ENCODE data around the gene LYST. TPM values are rescaled to one million over a fixed set of nuclear protein-coding genes. Genes with fewer than 3 reads are reported as not detected.
A peak's percentile ranks its signal among the peaks of the same experiment; 100 is the strongest.
"Not testable (repeated sequence)": the region's sequence is repeated elsewhere in the genome, so short reads cannot be mapped to it uniquely, and the experiment has no call there.

LYST gene
- polyA plus RNA-seq, 4 donors, result 2.9 to 6.6 (median 5.0) TPM

- Histone ChIP-seq H3K4me1 (ENCODE audit: control insufficient read depth in 3 of 3, insufficient read depth in 2 of 3, low read depth in 1 of 3, low read length in 2 of 3) (peaks cover 1 to 6% (median 5%) of the 10 kb centered on the region in 3 donors), H3K27ac (ENCODE audit: low read depth in 1 of 3, low read length in 2 of 3) (no peak overlapping the region), H3K36me3 (ENCODE audit: control insufficient read depth in 3 of 3, insufficient read depth in 2 of 3, low read depth in 1 of 3, low read length in 3 of 3) (peaks cover 0 to 4% (median 0%) of the 10 kb centered on the region in 3 donors), H3K9me3 (ENCODE audit: control insufficient read depth in 2 of 2, insufficient read depth in 1 of 2, low read depth in 1 of 2, low read length in 1 of 2) (no peaks in the 10 kb centered on the region), H3K27me3 (ENCODE audit: control insufficient read depth in 3 of 3, insufficient read depth in 3 of 3, low read length in 3 of 3) (peaks cover 0 to 7% (median 5%) of the 10 kb centered on the region in 3 donors), H3K4me3 (ENCODE audit: low read depth in 1 of 3, low read length in 3 of 3) (no peak overlapping the region)
- FAIRE-seq, result no peak
- DNase-seq, result no peak
- 92 to 96% (median 93%) methylated on average over 21 to 23 of the region's 23 CpGs for WGBS, 3 donors
Measured at GRCh38 chr1:235643837-235644692, 222.6 kb downstream of the LYST start.

- FAIRE-seq (no peak), DNase-seq (no peak)
- H3K4me1 ChIP-seq (ENCODE audit: control insufficient read depth in 3 of 3, insufficient read depth in 2 of 3, low read depth in 1 of 3, low read length in 2 of 3), result peaks cover 0 to 1% (median 0%) of the 10 kb centered on the region in 3 donors
- no peak overlapping the region for H3K27ac ChIP-seq (ENCODE audit: low read depth in 1 of 3, low read length in 2 of 3)
- no peak overlapping the region for H3K4me3 ChIP-seq (ENCODE audit: low read depth in 1 of 3, low read length in 3 of 3)
- peaks cover 0 to 3% (median 1%) of the 10 kb centered on the region in 3 donors for H3K27me3 ChIP-seq (ENCODE audit: control insufficient read depth in 3 of 3, insufficient read depth in 3 of 3, low read length in 3 of 3)
- WGBS, 3 donors, result 60 to 76% (median 65%) methylated on average over 11 of the region's 11 CpGs
- H3K9me3 ChIP-seq (ENCODE audit: control insufficient read depth in 2 of 2, insufficient read depth in 1 of 2, low read depth in 1 of 2, low read length in 1 of 2), result no peaks in the 10 kb centered on the region
- H3K36me3 ChIP-seq (ENCODE audit: control insufficient read depth in 3 of 3, insufficient read depth in 2 of 3, low read depth in 1 of 3, low read length in 3 of 3), result peaks cover 0 to 4% (median 0%) of the 10 kb centered on the region in 3 donors
Measured at GRCh38 chr1:235642943-235643371, 223.7 kb downstream of the LYST start.

- H3K9me3 ChIP-seq (ENCODE audit: control insufficient read depth in 2 of 2, insufficient read depth in 1 of 2, low read depth in 1 of 2, low read length in 1 of 2), result no peaks in the 10 kb centered on the region
- H3K36me3 ChIP-seq (ENCODE audit: control insufficient read depth in 3 of 3, insufficient read depth in 2 of 3, low read depth in 1 of 3, low read length in 3 of 3), result peaks cover 0 to 4% (median 0%) of the 10 kb centered on the region in 3 donors
- H3K4me3 ChIP-seq (ENCODE audit: low read depth in 1 of 3, low read length in 3 of 3), result peak overlapping the region in 1 of 3 donors; percentile 21
- DNase-seq (peak in 1 of 2 donors; percentile 19), FAIRE-seq (no peak)
- peaks cover 0 to 5% (median 0%) of the 10 kb centered on the region in 3 donors for H3K4me1 ChIP-seq (ENCODE audit: control insufficient read depth in 3 of 3, insufficient read depth in 2 of 3, low read depth in 1 of 3, low read length in 2 of 3)
- H3K27me3 ChIP-seq (ENCODE audit: control insufficient read depth in 3 of 3, insufficient read depth in 3 of 3, low read length in 3 of 3), result peaks cover 0 to 3% (median 0%) of the 10 kb centered on the region in 3 donors
- H3K27ac ChIP-seq (ENCODE audit: low read depth in 1 of 3, low read length in 2 of 3), result peak overlapping the region in 1 of 3 donors; percentile 71
- WGBS, 3 donors, result 58 to 79% (median 61%) methylated on average over 42 to 47 of the region's 47 CpGs
Measured at GRCh38 chr1:235642011-235642942, 224.4 kb downstream of the LYST start.

DNA sequence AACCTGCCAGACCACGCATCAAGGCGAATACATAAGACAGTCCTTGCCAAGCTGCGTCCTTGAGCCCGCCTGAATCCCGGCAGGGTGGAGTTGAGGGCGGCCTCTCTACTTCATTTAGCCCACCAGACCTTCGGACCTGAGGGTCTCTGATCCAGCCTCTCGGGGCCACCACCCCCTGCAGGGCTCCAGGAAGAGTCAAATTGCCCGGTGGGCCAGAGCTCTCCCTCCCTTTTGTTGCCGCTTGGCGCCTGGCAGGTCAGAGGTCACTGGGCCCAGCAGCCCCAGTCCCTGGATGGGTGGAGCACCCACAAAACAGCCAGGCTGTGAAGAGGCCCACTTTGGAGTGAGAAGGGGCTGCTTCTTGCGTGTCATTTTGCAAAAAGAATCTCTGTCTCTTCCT, 226.1 kb downstream of the LYST start:
- H3K36me3 ChIP-seq (ENCODE audit: control insufficient read depth in 3 of 3, insufficient read depth in 2 of 3, low read depth in 1 of 3, low read length in 3 of 3), result peaks cover 0 to 4% (median 0%) of the 10 kb centered on the region in 3 donors
- no peaks in the 10 kb centered on the region for H3K9me3 ChIP-seq (ENCODE audit: control insufficient read depth in 2 of 2, insufficient read depth in 1 of 2, low read depth in 1 of 2, low read length in 1 of 2)
- H3K27me3 ChIP-seq (ENCODE audit: control insufficient read depth in 3 of 3, insufficient read depth in 3 of 3, low read length in 3 of 3), result peaks cover 0 to 3% (median 0%) of the 10 kb centered on the region in 3 donors
- DNase-seq (no peak), FAIRE-seq (no peak)
- peaks cover 0 to 5% (median 0%) of the 10 kb centered on the region in 3 donors for H3K4me1 ChIP-seq (ENCODE audit: control insufficient read depth in 3 of 3, insufficient read depth in 2 of 3, low read depth in 1 of 3, low read length in 2 of 3)
- H3K4me3 ChIP-seq (ENCODE audit: low read depth in 1 of 3, low read length in 3 of 3), result no peak overlapping the region
- no peak overlapping the region for H3K27ac ChIP-seq (ENCODE audit: low read depth in 1 of 3, low read length in 2 of 3)
- 72 to 84% (median 79%) methylated on average over 12 of the region's 12 CpGs for WGBS, 3 donors

DNA sequence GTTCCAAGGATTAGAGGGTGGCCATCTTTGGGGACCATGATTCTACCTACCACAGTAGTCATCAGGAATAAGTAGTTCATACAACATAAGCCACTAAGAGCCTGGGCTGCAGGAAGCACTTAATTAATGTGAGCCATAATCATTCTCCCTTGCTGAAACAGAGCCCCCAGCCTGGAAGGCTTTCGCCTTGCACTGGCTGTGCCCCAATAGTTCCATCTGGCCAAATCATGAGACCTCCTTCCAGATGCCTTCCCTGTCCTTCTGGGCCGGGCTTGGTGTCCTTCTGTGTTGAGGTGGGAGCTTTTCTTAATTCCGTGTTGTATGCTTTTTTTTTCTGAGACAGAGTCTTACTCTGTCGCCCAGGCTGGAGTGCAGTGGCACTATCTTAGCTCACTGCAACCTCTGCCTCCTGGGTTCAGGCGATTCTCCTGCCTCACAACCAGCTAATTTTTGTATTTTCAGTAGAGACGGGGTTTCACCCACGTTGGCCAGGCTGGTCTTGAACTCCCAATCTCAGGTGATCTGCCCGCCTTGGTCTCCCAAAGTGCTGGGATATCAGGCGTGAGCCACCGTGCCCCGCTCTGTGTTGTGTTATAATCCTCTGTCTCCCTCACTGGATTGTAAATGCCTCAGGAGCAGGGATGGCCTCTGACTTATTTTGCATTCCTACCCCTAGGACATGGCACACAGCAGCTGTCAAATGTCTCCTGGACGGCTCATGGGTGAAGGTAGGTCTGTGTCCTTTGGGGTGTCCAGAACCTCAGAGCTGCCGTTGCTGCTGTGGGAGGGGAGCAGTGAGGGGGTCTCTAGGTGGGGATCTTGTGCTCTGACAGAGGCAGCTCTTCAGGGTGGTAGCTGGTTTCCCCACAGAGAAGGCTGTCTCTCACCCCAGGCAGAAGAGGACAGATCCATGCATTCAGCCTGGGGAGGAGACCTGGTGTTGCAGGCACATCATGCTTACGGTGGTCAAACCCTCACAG, 227.2 kb downstream of the LYST start:
- WGBS, 3 donors, result 83 to 86% (median 84%) methylated on average over 14 of the region's 14 CpGs
- no peak for FAIRE-seq
- DNase-seq, result no peak

GRCh38 chr1:235638612-235639011, 228.1 kb downstream of the LYST start:
- H3K4me1 ChIP-seq (ENCODE audit: control insufficient read depth in 3 of 3, insufficient read depth in 2 of 3, low read depth in 1 of 3, low read length in 2 of 3); H3K9me3 ChIP-seq (ENCODE audit: control insufficient read depth in 2 of 2, insufficient read depth in 1 of 2, low read depth in 1 of 2, low read length in 1 of 2); FAIRE-seq; H3K36me3 ChIP-seq (ENCODE audit: control insufficient read depth in 3 of 3, insufficient read depth in 2 of 3, low read depth in 1 of 3, low read length in 3 of 3); H3K27ac ChIP-seq (ENCODE audit: low read depth in 1 of 3, low read length in 2 of 3); DNase-seq; H3K27me3 ChIP-seq (ENCODE audit: control insufficient read depth in 3 of 3, insufficient read depth in 3 of 3, low read length in 3 of 3); H3K4me3 ChIP-seq (ENCODE audit: low read depth in 1 of 3, low read length in 3 of 3): not testable (repeated sequence)
- 96 to 100% (median 98%) methylated on average over 1 to 2 of the region's 2 CpGs for WGBS, 3 donors

More for the DNA sequence above, 227.2 kb downstream of the LYST start:
- Histone ChIP-seq H3K4me3 (ENCODE audit: low read depth in 1 of 3, low read length in 3 of 3) (no peak overlapping the region), H3K27me3 (ENCODE audit: control insufficient read depth in 3 of 3, insufficient read depth in 3 of 3, low read length in 3 of 3) (peaks cover 0 to 3% (median 0%) of the 10 kb centered on the region in 3 donors), H3K9me3 (ENCODE audit: control insufficient read depth in 2 of 2, insufficient read depth in 1 of 2, low read depth in 1 of 2, low read length in 1 of 2) (no peaks in the 10 kb centered on the region), H3K36me3 (ENCODE audit: control insufficient read depth in 3 of 3, insufficient read depth in 2 of 3, low read depth in 1 of 3, low read length in 3 of 3) (peaks cover 0 to 4% (median 0%) of the 10 kb centered on the region in 3 donors), H3K27ac (ENCODE audit: low read depth in 1 of 3, low read length in 2 of 3) (no peak overlapping the region), H3K4me1 (ENCODE audit: control insufficient read depth in 3 of 3, insufficient read depth in 2 of 3, low read depth in 1 of 3, low read length in 2 of 3) (peaks cover 0 to 5% (median 0%) of the 10 kb centered on the region in 3 donors)

GRCh38 chr1:235637756-235638534, 228.8 kb downstream of the LYST start:
- no peaks in the 10 kb centered on the region for H3K36me3 ChIP-seq (ENCODE audit: control insufficient read depth in 3 of 3, insufficient read depth in 2 of 3, low read depth in 1 of 3, low read length in 3 of 3)
- H3K4me1 ChIP-seq (ENCODE audit: control insufficient read depth in 3 of 3, insufficient read depth in 2 of 3, low read depth in 1 of 3, low read length in 2 of 3), result peaks cover 0 to 5% (median 0%) of the 10 kb centered on the region in 3 donors
- H3K4me3 ChIP-seq (ENCODE audit: low read depth in 1 of 3, low read length in 3 of 3), result no peak overlapping the region
- no peaks in the 10 kb centered on the region for H3K9me3 ChIP-seq (ENCODE audit: control insufficient read depth in 2 of 2, insufficient read depth in 1 of 2, low read depth in 1 of 2, low read length in 1 of 2)
- DNase-seq, result peak in 1 of 2 donors; percentile 58
- H3K27me3 ChIP-seq (ENCODE audit: control insufficient read depth in 3 of 3, insufficient read depth in 3 of 3, low read length in 3 of 3), result peaks cover 0 to 2% (median 0%) of the 10 kb centered on the region in 3 donors
- FAIRE-seq, result no peak
- no peak overlapping the region for H3K27ac ChIP-seq (ENCODE audit: low read depth in 1 of 3, low read length in 2 of 3)
- WGBS, 3 donors, result 51 to 81% (median 72%) methylated on average over 10 of the region's 10 CpGs

All from small intestine (tissue), 7 donors.